Gastrocnemius medialis (tissue), 4 donors: ENCODE measurements around the gene COBL.

Experiments used
- CTCF ChIP-seq, 5 experiments: fragments of 450-650 bp in 3 of 5; fragments of 200-600 bp in 2 of 5; sonication (generic) in 2 of 5; IDR thresholded peaks in 4 of 5; conservative IDR thresholded peaks in 1 of 5; 1 replicate in 4 of 5; 2 replicates in 1 of 5; pipeline ENCODE4 v1.5.1; 2016 to 2019; ENCODE audit warnings: antibody characterized with exemption in 5 of 5, mild to moderate bottlenecking in 3 of 5, moderate library complexity in 3 of 5
- POLR2A ChIP-seq, 2 donors: fragments of 450-650 bp; IDR thresholded peaks; one replicate each; pipeline ENCODE4 v1.6.1; 2017; ENCODE audit warnings: antibody characterized with exemption in 2 of 2, mild to moderate bottlenecking in 2 of 2, moderate library complexity in 2 of 2

- no peak for TF ChIP-seq CTCF (IDR thresholded peaks at IDR 0.05 in 4 of 5, conservative IDR thresholded peaks at IDR 0.05 in 1 of 5)
- TF ChIP-seq POLR2A (IDR thresholded peaks at IDR 0.05) = no peak
Measured at GRCh38 chr7:51255536-51256208, 60.9 kb downstream of the COBL start.
